A549 (cell line): ENCODE measurements around the gene EBF3. TPM values are rescaled to one million over a fixed set of nuclear protein-coding genes. Genes with fewer than 3 reads are reported as not detected.

ENCODE experiments used
- ATAC-seq, 2 experiments: fragments of 200-7000 bp in 1 of 2; fragments of >200 bp in 1 of 2; cut with Nextera tagmentation in 1 of 2; cut with Tn5 transposase in 1 of 2; 3 replicates each; pipeline versions ENCODE4 v1.8.0 to v1.9.1; 2018 to 2020; ENCODE audit warnings: mild to moderate bottlenecking in 1 of 2, moderate library complexity in 1 of 2
- CTCF ChIA-PET: fragments of 300-600 bp; sonication (Branson Sonifier 250); formaldehyde crosslinking; extraction: SDS; loops from one replicate; lab custom pipeline; 2021; ENCODE audit warnings: antibody characterized with exemption, inconsistent platforms; lab: Yijun Ruan, JAX
- POLR2A ChIA-PET: fragments of 350-600 bp; formaldehyde crosslinking; extraction: SDS; loops from one replicate; lab custom pipeline; 2021; ENCODE audit warnings: antibody characterized with exemption, inconsistent platforms; lab: Yijun Ruan, JAX
- DNase-seq, 2 experiments: peaks; one replicate each; pipeline versions ENCODE4 v3.0.0 to v3.0.0-alpha.2; 2011 to 2016; ENCODE audit warnings: low read depth in 1 of 2, low spot score in 1 of 2
- FAIRE-seq: peaks from 2 replicates; lab custom pipeline; 2011; peaks lifted over from hg19 to GRCh38; lab: Jason Lieb, UNC
- H3K27ac ChIP-seq, 2 experiments: fragments of >200 bp; sonication (Bioruptor Twin); formaldehyde crosslinking; 3 replicates each; pipeline ENCODE4 v1.5.1; 2016 to 2017
- H3K4me1 ChIP-seq: fragments of >200 bp; sonication (Bioruptor Twin); formaldehyde crosslinking; 3 replicates; pipeline ENCODE4 v1.6.1; 2016
- H3K4me2 ChIP-seq: fragments of >200 bp; sonication (Bioruptor Twin); formaldehyde crosslinking; 3 replicates; pipeline ENCODE4 v1.6.1; 2016
- H3K4me3 ChIP-seq: fragments of >200 bp; sonication (Bioruptor Twin); formaldehyde crosslinking; 3 replicates; pipeline ENCODE4 v1.5.1; 2016
- H3K9me3 ChIP-seq: fragments of >200 bp; sonication (Bioruptor Twin); formaldehyde crosslinking; 3 replicates; pipeline ENCODE4 v1.6.1; 2016
- BHLHE40 ChIP-seq: IDR thresholded peaks from 2 replicates; pipeline ENCODE4 v1.6.1; 2012; ENCODE audit warnings: low read depth, low read length, inconsistent platforms
- CBX2 ChIP-seq: fragments of 200-600 bp; sonication (generic); IDR thresholded peaks from 2 replicates; pipeline ENCODE4 v1.6.1; 2016; ENCODE audit warnings: low read depth, mild to moderate bottlenecking, borderline replicate concordance
- CEBPB ChIP-seq, 2 experiments: fragments of >200 bp in 1 of 2; sonication (Bioruptor Twin) in 1 of 2; formaldehyde crosslinking in 1 of 2; IDR thresholded peaks; 2 replicates each; pipeline ENCODE4 v1.6.1; 2012 to 2016
- CHD2 ChIP-seq: fragments of 150-350 bp; IDR thresholded peaks from 2 replicates; pipeline ENCODE4 v1.6.1; 2014; ENCODE audit warnings: low read length; ENCODE audit not compliant: partially characterized antibody
- EHF ChIP-seq: fragments of 250-450 bp; sonication (Bioruptor Pico); IDR thresholded peaks from 2 replicates; pipeline ENCODE4 v1.5.0; 2020; ENCODE audit warnings: mild to moderate bottlenecking
- EHMT2 ChIP-seq: fragments of 200-600 bp; sonication (generic); IDR thresholded peaks from 2 replicates; pipeline ENCODE4 v1.6.1; 2016; ENCODE audit warnings: antibody characterized with exemption, low read depth, mild to moderate bottlenecking, moderate library complexity
- FOXS1 ChIP-seq: fragments of 250-450 bp; sonication (Bioruptor Pico); IDR thresholded peaks from 2 replicates; pipeline ENCODE4 v1.5.0; 2020; ENCODE audit warnings: mild to moderate bottlenecking, moderate library complexity
- GATA3 ChIP-seq: IDR thresholded peaks from 2 replicates; pipeline ENCODE4 v1.6.1; 2012; ENCODE audit warnings: borderline replicate concordance
- KDM1A ChIP-seq: fragments of 200-600 bp; sonication (generic); IDR thresholded peaks from 2 replicates; pipeline ENCODE4 v1.6.1; 2016; ENCODE audit warnings: low read depth, mild to moderate bottlenecking
- KDM5A ChIP-seq: fragments of 200-600 bp; sonication (generic); IDR thresholded peaks from 2 replicates; pipeline ENCODE4 v1.6.1; 2016; ENCODE audit warnings: antibody characterized with exemption, mild to moderate bottlenecking
- MAFK ChIP-seq: fragments of 450-650 bp; IDR thresholded peaks from 2 replicates; pipeline ENCODE4 v1.6.1; 2014; ENCODE audit not compliant: partially characterized antibody
- NR3C1 ChIP-seq: fragments of >200 bp; sonication (Bioruptor Twin); formaldehyde crosslinking; IDR thresholded peaks from 3 replicates; pipeline ENCODE4 v1.6.1; 2017
- PHF8 ChIP-seq: fragments of 200-600 bp; sonication (generic); IDR thresholded peaks from 2 replicates; pipeline ENCODE4 v1.6.1; 2016; ENCODE audit warnings: low read depth, mild to moderate bottlenecking, antibody characterized with exemption, moderate library complexity, borderline replicate concordance
- POLR2A ChIP-seq: IDR thresholded peaks from 2 replicates; pipeline ENCODE4 v1.6.1; 2012; ENCODE audit warnings: mild to moderate bottlenecking, low read length
- RAD21 ChIP-seq, 2 experiments: fragments of >200 bp in 1 of 2; sonication (Bioruptor Twin) in 1 of 2; formaldehyde crosslinking in 1 of 2; IDR thresholded peaks in 1 of 2; conservative IDR thresholded peaks in 1 of 2; 2 replicates in 1 of 2; 3 replicates in 1 of 2; pipeline ENCODE4 v1.6.1; 2012 to 2018; ENCODE audit warnings: inconsistent platforms in 1 of 2
- RARB ChIP-seq: fragments of 250-450 bp; sonication (Bioruptor Pico); IDR thresholded peaks from 2 replicates; pipeline ENCODE4 v1.8.0; 2021; ENCODE audit warnings: mild to moderate bottlenecking, moderate library complexity
- RFX5 ChIP-seq: fragments of 450-650 bp; IDR thresholded peaks from 2 replicates; pipeline ENCODE4 v1.7.1; 2014; ENCODE audit warnings: antibody characterized with exemption, mild to moderate bottlenecking, moderate library complexity
- TP53 ChIP-seq: fragments of 250-450 bp; sonication (Bioruptor Pico); IDR thresholded peaks from 2 replicates; pipeline ENCODE4 v1.5.0; 2021; ENCODE audit warnings: mild to moderate bottlenecking, moderate library complexity
- ZC3H11A ChIP-seq: fragments of 450-650 bp; IDR thresholded peaks from 2 replicates; pipeline ENCODE4 v1.6.1; 2014; ENCODE audit warnings: antibody characterized with exemption, mild to moderate bottlenecking
- ZNF302 ChIP-seq: fragments of 250-450 bp; sonication (Bioruptor Pico); IDR thresholded peaks from 2 replicates; pipeline ENCODE4 v1.9.0; 2021; ENCODE audit warnings: inconsistent platforms, mild to moderate bottlenecking, moderate library complexity
- WGBS: methylation state at CpG from one replicate; pipeline ENCODE4 v1.1.6; 2017; ENCODE audit errors: missing lambda C conversion rate; 5-methylcytosine and 5-hydroxymethylcytosine counted together
- polyA plus RNA-seq, 4 experiments: library from polyadenylated mRNA; depleted of rRNA in 3 of 4; stranded (reverse); fragments of >200 nt; fragmentation: RNase III in 1 of 4; extraction: RNeasy Plus Mini Kit Qiagen cat#74134 plus additional on column Dnase treatment in 1 of 4; gene quantifications; 2 replicates in 3 of 4; 3 replicates in 1 of 4; pipeline ENCODE4 v1.2.3, GENCODE V29; 2011 to 2017
- TF ChIP-seq, protein P1 (sequence below): fragments of 450-650 bp; IDR thresholded peaks from 2 replicates; pipeline ENCODE4 v1.6.1; 2014; ENCODE audit warnings: antibody characterized with exemption
- TF ChIP-seq, protein P2 (sequence below): fragments of >200 bp; sonication (Bioruptor Twin); formaldehyde crosslinking; IDR thresholded peaks from 3 replicates; pipeline ENCODE4 v1.5.1; 2016
- TF ChIP-seq, protein P3 (sequence below): fragments of 200-600 bp; sonication (generic); IDR thresholded peaks from 2 replicates; pipeline ENCODE4 v1.6.1; 2016; ENCODE audit warnings: antibody characterized with exemption, mild to moderate bottlenecking, moderate library complexity
- TF ChIP-seq, protein P4 (sequence below): fragments of >200 bp; sonication (Bioruptor Twin); formaldehyde crosslinking; IDR thresholded peaks from 2 replicates; pipeline ENCODE4 v1.6.1; 2016

EBF3 gene
- polyA plus RNA-seq, 2 of the 4 experiments (the other 2 are of a cell fraction), result 0.12 TPM; not detected in 1

DNA sequence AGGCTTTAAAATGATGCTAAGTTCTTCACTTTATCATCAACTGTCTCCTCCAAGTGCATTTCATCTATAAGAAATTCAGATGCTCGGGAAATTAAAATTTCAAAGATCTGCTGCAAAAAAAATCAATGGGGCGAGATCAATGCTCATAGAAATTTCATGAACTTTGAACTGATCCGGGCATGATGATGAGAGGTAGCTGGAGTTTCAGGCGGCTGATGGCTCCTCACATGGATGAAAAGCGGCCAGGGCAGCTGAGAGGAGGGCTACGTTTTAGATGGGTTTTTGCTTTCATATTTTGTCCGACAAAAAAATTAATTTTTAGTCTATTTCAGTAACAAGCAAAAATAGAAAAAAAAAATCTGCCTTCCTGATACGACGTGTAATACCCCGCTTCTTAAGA is 109.9 kb downstream of the EBF3 start:
- no peak overlapping the region for H3K4me3 ChIP-seq
- H3K4me2 ChIP-seq, result no peak overlapping the region
- ChIA-PET POLR2A (interaction anchor here (1.0 kb wide), 1 partner anchor 256 kb away, joined by 3 read pairs; the partner anchor contains the start of gene C10orf143), CTCF (interaction anchor here (1.7 kb wide), 1 partner anchor 12 kb away, joined by 4 read pairs; no protein-coding TSS in a partner anchor)
- no peak for FAIRE-seq
- no peak overlapping the region for H3K27ac ChIP-seq
- no peak for ATAC-seq
- 0 out of 3 replicates have a peak, but pooled peaks cover 5% of the 10 kb centered on the region for H3K9me3 ChIP-seq
- no peak for DNase-seq
- TF ChIP-seq, protein P1, sequence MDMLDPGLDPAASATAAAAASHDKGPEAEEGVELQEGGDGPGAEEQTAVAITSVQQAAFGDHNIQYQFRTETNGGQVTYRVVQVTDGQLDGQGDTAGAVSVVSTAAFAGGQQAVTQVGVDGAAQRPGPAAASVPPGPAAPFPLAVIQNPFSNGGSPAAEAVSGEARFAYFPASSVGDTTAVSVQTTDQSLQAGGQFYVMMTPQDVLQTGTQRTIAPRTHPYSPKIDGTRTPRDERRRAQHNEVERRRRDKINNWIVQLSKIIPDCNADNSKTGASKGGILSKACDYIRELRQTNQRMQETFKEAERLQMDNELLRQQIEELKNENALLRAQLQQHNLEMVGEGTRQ, result no peak
- no peak for TF ChIP-seq PHF8
- TF ChIP-seq ZNF302 (CRISPR knock-in tag), result no peak
- no peak for TF ChIP-seq RFX5
- no peak for TF ChIP-seq EHMT2
- WGBS, result 51% methylated on average over 10 of the region's 10 CpGs
- H3K4me1 ChIP-seq, result peaks cover 4% of the 10 kb centered on the region; the same call in 1 of the 3 replicates

DNA sequence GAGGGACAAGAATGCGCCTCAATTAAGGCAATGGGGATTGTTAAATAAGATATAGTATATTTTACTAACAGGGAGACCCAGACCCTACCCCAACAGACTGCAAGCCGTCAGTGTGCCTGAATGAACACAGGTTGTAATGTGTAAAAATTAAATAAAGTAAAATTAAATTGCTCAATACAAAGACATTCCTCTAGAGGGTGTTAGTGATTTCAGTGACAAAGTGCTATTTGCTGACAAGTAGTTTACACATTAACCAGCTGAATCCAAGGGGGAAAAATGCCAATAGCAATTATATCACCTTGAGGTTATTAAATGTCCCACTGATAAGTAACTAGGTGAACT is 110.5 kb downstream of the EBF3 start:
- H3K4me2 ChIP-seq, result no peak overlapping the region
- TF ChIP-seq RAD21 (conservative IDR thresholded peaks at IDR 0.05 in 1 of 2, IDR thresholded peaks at IDR 0.05 in 1 of 2) (peak in 1 of 2 experiments; percentile 34; a peak in 2 of 5 replicates), CEBPB (IDR thresholded peaks at IDR 0.05) (peak in 1 of 2 experiments; percentile 34; a peak in 1 of 4 replicates), BHLHE40 (no peak), MAFK (peak; percentile 59)
- TF ChIP-seq, protein P2, sequence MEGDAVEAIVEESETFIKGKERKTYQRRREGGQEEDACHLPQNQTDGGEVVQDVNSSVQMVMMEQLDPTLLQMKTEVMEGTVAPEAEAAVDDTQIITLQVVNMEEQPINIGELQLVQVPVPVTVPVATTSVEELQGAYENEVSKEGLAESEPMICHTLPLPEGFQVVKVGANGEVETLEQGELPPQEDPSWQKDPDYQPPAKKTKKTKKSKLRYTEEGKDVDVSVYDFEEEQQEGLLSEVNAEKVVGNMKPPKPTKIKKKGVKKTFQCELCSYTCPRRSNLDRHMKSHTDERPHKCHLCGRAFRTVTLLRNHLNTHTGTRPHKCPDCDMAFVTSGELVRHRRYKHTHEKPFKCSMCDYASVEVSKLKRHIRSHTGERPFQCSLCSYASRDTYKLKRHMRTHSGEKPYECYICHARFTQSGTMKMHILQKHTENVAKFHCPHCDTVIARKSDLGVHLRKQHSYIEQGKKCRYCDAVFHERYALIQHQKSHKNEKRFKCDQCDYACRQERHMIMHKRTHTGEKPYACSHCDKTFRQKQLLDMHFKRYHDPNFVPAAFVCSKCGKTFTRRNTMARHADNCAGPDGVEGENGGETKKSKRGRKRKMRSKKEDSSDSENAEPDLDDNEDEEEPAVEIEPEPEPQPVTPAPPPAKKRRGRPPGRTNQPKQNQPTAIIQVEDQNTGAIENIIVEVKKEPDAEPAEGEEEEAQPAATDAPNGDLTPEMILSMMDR, result peak; percentile 26; the same call in 2 of the 3 replicates
- TF ChIP-seq, all 56 proteins: peak for 4
- peak; percentile 60 to 62; a peak in 3 of 6 replicates for ATAC-seq
- Histone ChIP-seq H3K9me3 (0 out of 3 replicates have a peak, but pooled peaks cover 5% of the 10 kb centered on the region), H3K4me1 (peaks cover 4% of the 10 kb centered on the region; the same call in 1 of the 3 replicates), H3K27ac (no peak overlapping the region), H3K4me3 (no peak overlapping the region)
- FAIRE-seq, result no peak
- 24% methylated on average over 2 of the region's 2 CpGs for WGBS
- POLR2A ChIA-PET, result no interaction called here
- CTCF ChIA-PET, result interaction anchor here (1.7 kb wide), 1 partner anchor 11 kb away, joined by 4 read pairs; no protein-coding TSS in a partner anchor
- DNase-seq, result peak; percentile 26 to 48

DNA sequence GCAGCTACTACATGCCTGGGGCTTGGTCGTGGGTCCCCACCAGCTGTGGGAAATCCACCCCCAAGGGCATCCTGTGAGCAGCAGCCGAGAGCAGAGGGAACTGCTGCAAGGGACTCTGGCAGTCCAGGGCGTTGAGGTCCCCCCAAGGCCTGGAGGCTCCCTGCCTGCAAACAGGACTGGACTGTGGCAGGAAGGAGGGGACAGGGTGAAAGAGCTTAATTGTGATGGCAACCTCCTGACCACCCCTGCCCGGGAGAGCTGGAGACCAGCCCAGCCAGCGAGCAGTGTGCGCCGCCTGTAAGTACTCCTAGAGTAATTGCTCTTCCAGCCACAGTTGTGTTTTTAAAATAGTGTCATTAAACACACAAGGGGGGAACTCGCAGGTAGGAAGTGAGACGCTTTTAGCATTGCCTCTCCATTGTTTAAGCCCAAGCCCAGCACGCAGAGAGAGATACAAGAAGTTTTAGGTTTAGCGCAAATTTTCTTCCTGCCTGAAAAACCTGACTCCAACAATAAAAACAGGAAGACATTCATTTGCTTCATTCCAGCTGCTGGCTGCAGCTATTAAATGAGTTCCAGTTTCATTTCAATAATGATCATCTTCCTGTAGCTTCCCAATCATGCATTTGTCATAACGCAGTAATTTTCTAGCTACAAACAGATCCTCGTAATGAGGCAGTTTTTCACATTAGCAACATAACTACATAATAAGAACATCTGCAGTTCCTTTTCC is 111.1 kb downstream of the EBF3 start:
- FAIRE-seq (no peak), ATAC-seq (no peak), DNase-seq (no peak)
- 37% methylated on average over 12 of the region's 13 CpGs for WGBS
- H3K4me3 ChIP-seq, result no peak overlapping the region
- POLR2A ChIA-PET, result no interaction called here
- H3K9me3 ChIP-seq, result 0 out of 3 replicates have a peak, but pooled peaks cover 5% of the 10 kb centered on the region
- no peak overlapping the region for H3K4me2 ChIP-seq
- H3K27ac ChIP-seq, result no peak overlapping the region
- TF ChIP-seq FOXS1 (CRISPR knock-in tag), result no peak
- no peak for TF ChIP-seq RFX5
- no peak for TF ChIP-seq KDM5A
- TF ChIP-seq, protein P3, sequence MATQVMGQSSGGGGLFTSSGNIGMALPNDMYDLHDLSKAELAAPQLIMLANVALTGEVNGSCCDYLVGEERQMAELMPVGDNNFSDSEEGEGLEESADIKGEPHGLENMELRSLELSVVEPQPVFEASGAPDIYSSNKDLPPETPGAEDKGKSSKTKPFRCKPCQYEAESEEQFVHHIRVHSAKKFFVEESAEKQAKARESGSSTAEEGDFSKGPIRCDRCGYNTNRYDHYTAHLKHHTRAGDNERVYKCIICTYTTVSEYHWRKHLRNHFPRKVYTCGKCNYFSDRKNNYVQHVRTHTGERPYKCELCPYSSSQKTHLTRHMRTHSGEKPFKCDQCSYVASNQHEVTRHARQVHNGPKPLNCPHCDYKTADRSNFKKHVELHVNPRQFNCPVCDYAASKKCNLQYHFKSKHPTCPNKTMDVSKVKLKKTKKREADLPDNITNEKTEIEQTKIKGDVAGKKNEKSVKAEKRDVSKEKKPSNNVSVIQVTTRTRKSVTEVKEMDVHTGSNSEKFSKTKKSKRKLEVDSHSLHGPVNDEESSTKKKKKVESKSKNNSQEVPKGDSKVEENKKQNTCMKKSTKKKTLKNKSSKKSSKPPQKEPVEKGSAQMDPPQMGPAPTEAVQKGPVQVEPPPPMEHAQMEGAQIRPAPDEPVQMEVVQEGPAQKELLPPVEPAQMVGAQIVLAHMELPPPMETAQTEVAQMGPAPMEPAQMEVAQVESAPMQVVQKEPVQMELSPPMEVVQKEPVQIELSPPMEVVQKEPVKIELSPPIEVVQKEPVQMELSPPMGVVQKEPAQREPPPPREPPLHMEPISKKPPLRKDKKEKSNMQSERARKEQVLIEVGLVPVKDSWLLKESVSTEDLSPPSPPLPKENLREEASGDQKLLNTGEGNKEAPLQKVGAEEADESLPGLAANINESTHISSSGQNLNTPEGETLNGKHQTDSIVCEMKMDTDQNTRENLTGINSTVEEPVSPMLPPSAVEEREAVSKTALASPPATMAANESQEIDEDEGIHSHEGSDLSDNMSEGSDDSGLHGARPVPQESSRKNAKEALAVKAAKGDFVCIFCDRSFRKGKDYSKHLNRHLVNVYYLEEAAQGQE, result no peak
- no peak for TF ChIP-seq MAFK
- no peak for TF ChIP-seq CBX2
- no peak for TF ChIP-seq ZNF302 (CRISPR knock-in tag)
- no peak for TF ChIP-seq NR3C1
- no peak for TF ChIP-seq RARB
- TF ChIP-seq CHD2, result no peak
- TF ChIP-seq TP53 (CRISPR knock-in tag), result no peak
- no peak for TF ChIP-seq GATA3
- no peak for TF ChIP-seq EHF
- TF ChIP-seq, protein P4, sequence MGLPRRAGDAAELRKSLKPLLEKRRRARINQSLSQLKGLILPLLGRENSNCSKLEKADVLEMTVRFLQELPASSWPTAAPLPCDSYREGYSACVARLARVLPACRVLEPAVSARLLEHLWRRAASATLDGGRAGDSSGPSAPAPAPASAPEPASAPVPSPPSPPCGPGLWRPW, result no peak
- TF ChIP-seq, protein P1, result no peak
- TF ChIP-seq ZC3H11A, result no peak
- TF ChIP-seq KDM1A, result no peak
- no peak for TF ChIP-seq RAD21 (conservative IDR thresholded peaks at IDR 0.05 in 1 of 2, IDR thresholded peaks at IDR 0.05 in 1 of 2)
- TF ChIP-seq POLR2A, result no peak
- TF ChIP-seq, all 56 proteins: peak for 0
- peaks cover 4% of the 10 kb centered on the region; the same call in 1 of the 3 replicates for H3K4me1 ChIP-seq
- CTCF ChIA-PET, result interaction anchor here (1.7 kb wide), 1 partner anchor 11 kb away, joined by 4 read pairs; no protein-coding TSS in a partner anchor
